A673 (cell line): ENCODE data around the gene NEAT1. TPM values are rescaled to one million over a fixed set of nuclear protein-coding genes. Genes with fewer than 3 reads are reported as not detected.
A peak's percentile ranks its signal among the peaks of the same experiment; 100 is the strongest.

Experiments
- BruUV-seq: library from RNA; stranded (reverse); fragments of 400-500 nt; replicated peaks from 2 replicates; lab custom pipeline; 2021; lab: Mats Ljungman, UMichigan
- CTCF ChIA-PET: fragments of 300-600 bp; sonication (Branson Sonifier 250); formaldehyde crosslinking; loops from one replicate; lab custom pipeline; 2022; ENCODE audit warnings: antibody characterized with exemption; lab: Charles Lee
- POLR2A ChIA-PET: fragments of 300-600 bp; sonication (Branson Sonifier 250); formaldehyde crosslinking; loops from one replicate; lab custom pipeline; 2022; ENCODE audit warnings: antibody characterized with exemption; ENCODE audit not compliant: low non-redundant PET; lab: Charles Lee
- DNase-seq: peaks from one replicate; pipeline ENCODE4 v3.0.0-alpha.2; 2015; ENCODE audit warnings: low spot score
- H3K27ac ChIP-seq: fragments of 200-600 bp; sonication (generic); 2 replicates; pipeline ENCODE4 v1.5.1; 2016; ENCODE audit warnings: mixed run types, low read depth, mild to moderate bottlenecking, mixed read lengths, antibody characterized with exemption, low read length; ENCODE audit not compliant: poor library complexity, severe bottlenecking
- H3K27me3 ChIP-seq: fragments of 200-600 bp; sonication (generic); replicated peaks from 2 replicates; pipeline ENCODE4 v1.6.1; 2017; ENCODE audit warnings: mixed run types, low read depth, mild to moderate bottlenecking, mixed read lengths, antibody characterized with exemption, low read length; ENCODE audit not compliant: insufficient read depth, poor library complexity
- H3K36me3 ChIP-seq: fragments of 200-600 bp; sonication (generic); 2 replicates; pipeline ENCODE4 v1.6.1; 2016; ENCODE audit warnings: mixed run types, mild to moderate bottlenecking, mixed read lengths, antibody characterized with exemption, low read length; ENCODE audit not compliant: insufficient read depth, poor library complexity, severe bottlenecking
- H3K4me1 ChIP-seq: fragments of 200-600 bp; sonication (generic); 2 replicates; pipeline ENCODE4 v1.6.1; 2017; ENCODE audit warnings: mixed run types, mild to moderate bottlenecking, mixed read lengths, antibody characterized with exemption, low read length; ENCODE audit not compliant: insufficient read depth, poor library complexity, severe bottlenecking
- H3K4me3 ChIP-seq: fragments of 200-600 bp; sonication (generic); 2 replicates; pipeline ENCODE4 v1.5.1; 2016; ENCODE audit warnings: low read depth, mixed run types, mild to moderate bottlenecking, mixed read lengths, low read length; ENCODE audit not compliant: poor library complexity, severe bottlenecking
- H3K9me3 ChIP-seq: fragments of 200-600 bp; sonication (generic); 2 replicates; pipeline ENCODE4 v1.6.1; 2016; ENCODE audit warnings: mixed run types, low read depth, mild to moderate bottlenecking, mixed read lengths, antibody characterized with exemption, low read length; ENCODE audit not compliant: poor library complexity, severe bottlenecking
- EZH2 ChIP-seq: fragments of 200-600 bp; sonication (generic); IDR thresholded peaks from 2 replicates; pipeline ENCODE4 v1.6.1; 2017; ENCODE audit warnings: borderline replicate concordance, low read depth, mild to moderate bottlenecking, mixed read lengths, antibody characterized with exemption, low read length; ENCODE audit not compliant: poor library complexity, severe bottlenecking
- intact Hi-C: fragments of 100-400 bp; cut with micrococcal nuclease; formaldehyde crosslinking; loops from one replicate; pipeline ENCODE4 v1.10.0; 2022; ENCODE audit not compliant: unreplicated experiment
- total RNA-seq: library from RNA; stranded (reverse); gene quantifications from 2 replicates; pipeline ENCODE4 v1.2.3, GENCODE V29; 2021
- TF ChIP-seq, protein P1 (sequence below): fragments of 300-800, 200-600 bp; sonication (generic); conservative IDR thresholded peaks from 2 replicates; pipeline ENCODE4 v1.5.1; 2017; ENCODE audit warnings: low read depth, mild to moderate bottlenecking, antibody characterized with exemption, low read length, moderate library complexity, mixed read lengths

NEAT1 gene
- total RNA-seq, 1 experiment from 2014 or later, result 196 TPM

DNA sequence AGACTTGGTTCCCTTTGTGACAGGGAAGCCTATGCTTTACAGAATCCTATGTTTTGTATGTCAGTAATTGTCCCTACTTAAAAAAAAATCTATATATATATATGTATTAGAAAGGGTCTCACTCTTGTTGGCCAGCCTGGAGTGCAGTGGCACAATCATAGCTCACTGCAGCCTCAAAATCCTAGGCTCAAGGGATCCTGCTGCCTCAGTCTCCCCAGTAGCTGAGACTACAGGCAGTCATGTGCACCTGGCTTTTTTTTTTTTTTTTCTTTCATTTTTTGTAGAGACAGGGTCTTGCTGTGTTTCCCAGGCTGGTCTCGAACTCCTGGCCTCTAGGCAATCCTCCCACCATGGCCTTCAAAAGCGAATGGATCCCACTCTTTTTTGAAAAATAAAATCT, 2.1 kb upstream of the NEAT1 start:
- H3K4me1 ChIP-seq, result peaks cover 77% of the 10 kb centered on the region
- DNase-seq, result no peak
- BruUV-seq, result no TSS peak

DNA sequence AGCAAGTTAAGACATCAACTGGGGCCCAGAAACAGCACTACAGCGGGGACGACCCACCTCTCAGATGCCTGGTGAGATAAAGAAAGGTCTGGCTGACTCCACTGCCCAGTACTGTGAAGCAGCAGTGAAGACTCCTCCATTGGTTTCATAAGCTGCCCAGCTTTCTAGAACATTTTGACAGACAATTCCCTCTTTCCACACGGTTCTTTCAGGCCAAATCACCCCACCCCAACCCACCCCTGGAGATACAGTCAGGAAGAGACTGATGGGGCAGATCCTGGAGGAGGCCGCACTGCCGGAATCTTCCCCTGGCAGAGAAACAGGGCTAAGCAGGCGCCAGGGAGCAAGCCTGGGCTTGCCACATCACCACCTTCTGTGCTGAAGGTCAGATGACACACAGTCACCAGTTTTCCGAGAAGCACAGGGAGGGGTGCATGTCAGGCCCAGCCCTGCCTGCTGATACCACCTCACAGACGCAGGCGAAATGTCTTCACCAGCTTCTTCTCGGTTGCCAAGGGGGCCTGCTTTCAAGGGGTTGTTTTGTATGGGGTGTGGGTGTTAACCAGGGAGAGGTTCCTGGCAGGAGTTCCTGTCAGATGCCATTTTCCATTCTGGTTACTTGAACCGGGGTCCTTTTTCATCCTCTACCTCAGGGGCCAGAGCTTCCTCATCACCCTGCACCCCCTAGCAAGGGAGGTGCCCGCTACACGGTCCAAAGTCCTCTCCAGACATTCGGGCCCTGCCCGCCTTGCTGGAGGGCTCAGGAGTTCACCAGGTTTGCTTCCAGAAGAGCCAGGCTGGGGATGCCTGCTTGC, 1.4 kb upstream of the NEAT1 start:
- peaks cover 79% of the 10 kb centered on the region for H3K4me1 ChIP-seq
- no peaks in the 10 kb centered on the region for H3K27me3 ChIP-seq
- H3K27ac ChIP-seq, result peak overlapping the region; percentile 100
- peak; percentile 86 for DNase-seq
- no TSS peak for BruUV-seq
- CTCF ChIA-PET, result interaction anchor here (0.6 to 1.0 kb wide), 2 partner anchors 76 to 96 kb away, joined by 4 to 7 read pairs; no protein-coding TSS in a partner anchor
- H3K9me3 ChIP-seq, result no peaks in the 10 kb centered on the region
- peaks cover 24% of the 10 kb centered on the region for H3K36me3 ChIP-seq
- H3K4me3 ChIP-seq, result peak overlapping the region; percentile 66
- POLR2A ChIA-PET, result interaction anchor here (1.1 to 1.9 kb wide), 4 partner anchors 71 to 86 kb away, joined by 3 to 21 read pairs (median 5); partner anchors contain the start of gene MALAT1
- TF ChIP-seq, protein P1, sequence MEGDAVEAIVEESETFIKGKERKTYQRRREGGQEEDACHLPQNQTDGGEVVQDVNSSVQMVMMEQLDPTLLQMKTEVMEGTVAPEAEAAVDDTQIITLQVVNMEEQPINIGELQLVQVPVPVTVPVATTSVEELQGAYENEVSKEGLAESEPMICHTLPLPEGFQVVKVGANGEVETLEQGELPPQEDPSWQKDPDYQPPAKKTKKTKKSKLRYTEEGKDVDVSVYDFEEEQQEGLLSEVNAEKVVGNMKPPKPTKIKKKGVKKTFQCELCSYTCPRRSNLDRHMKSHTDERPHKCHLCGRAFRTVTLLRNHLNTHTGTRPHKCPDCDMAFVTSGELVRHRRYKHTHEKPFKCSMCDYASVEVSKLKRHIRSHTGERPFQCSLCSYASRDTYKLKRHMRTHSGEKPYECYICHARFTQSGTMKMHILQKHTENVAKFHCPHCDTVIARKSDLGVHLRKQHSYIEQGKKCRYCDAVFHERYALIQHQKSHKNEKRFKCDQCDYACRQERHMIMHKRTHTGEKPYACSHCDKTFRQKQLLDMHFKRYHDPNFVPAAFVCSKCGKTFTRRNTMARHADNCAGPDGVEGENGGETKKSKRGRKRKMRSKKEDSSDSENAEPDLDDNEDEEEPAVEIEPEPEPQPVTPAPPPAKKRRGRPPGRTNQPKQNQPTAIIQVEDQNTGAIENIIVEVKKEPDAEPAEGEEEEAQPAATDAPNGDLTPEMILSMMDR, result no peak
- no peak for TF ChIP-seq EZH2
- intact Hi-C loops, result loop anchor here (2.0 kb wide), 1 partner anchor 76 kb away; no protein-coding TSS in a partner anchor

More for the DNA sequence above, 2.1 kb upstream of the NEAT1 start:
- no peaks in the 10 kb centered on the region for H3K27me3 ChIP-seq
- CTCF ChIA-PET, result interaction anchor here (1.0 kb wide), 1 partner anchor 77 kb away, joined by 4 read pairs; no protein-coding TSS in a partner anchor
- peaks cover 17% of the 10 kb centered on the region for H3K36me3 ChIP-seq
- H3K9me3 ChIP-seq, result no peaks in the 10 kb centered on the region
- H3K4me3 ChIP-seq, result peak overlapping the region; percentile 31
- TF ChIP-seq, protein P1, result no peak
- no peak for TF ChIP-seq EZH2
- peak overlapping the region; percentile 100 for H3K27ac ChIP-seq
- intact Hi-C loops, result loop anchor here (2.0 kb wide), 1 partner anchor 76 kb away; no protein-coding TSS in a partner anchor
- POLR2A ChIA-PET, result interaction anchor here (0.5 to 1.9 kb wide), 4 partner anchors 32 to 87 kb away, joined by 3 to 21 read pairs (median 4); partner anchors contain the start of gene MALAT1

DNA sequence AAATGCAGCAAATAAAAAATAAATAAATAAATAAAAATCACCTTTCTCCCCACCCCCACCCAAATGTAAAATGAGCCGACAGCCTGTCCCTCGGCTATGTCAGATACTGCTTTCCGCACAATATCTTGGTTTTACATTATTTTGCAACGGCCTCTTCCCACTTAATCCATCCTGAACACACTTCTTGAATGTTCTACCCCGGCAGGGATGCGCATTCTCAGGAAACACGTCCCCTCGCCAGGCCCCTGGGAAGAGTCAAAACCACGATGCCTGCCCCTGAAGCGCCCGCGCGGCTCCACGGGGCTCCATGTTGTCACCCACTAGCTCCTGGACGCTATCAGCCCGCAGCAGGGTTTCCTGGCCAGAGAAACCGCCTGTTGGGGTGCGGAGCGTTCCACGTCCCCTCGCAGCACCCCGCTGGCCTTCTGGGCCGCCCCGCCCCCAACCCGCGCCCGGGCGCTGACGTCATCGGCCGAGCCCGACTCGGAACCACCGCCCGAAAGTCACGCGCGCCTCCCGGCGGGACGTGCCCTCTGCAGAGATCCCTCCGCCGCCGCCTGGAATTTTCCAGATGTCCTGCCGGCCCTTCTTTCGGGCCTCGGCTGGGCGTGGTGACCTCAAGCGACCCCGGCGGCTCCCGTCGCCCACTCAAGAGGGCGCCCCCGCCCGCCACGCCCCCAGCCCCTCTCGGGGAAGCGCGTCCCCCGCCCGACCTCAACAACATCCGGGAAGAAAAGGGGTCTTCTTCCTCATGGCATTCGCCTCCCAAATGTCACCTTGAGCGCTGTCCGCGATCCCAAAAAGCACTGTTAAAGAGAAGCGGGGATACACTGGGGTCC, 585 bp upstream of the NEAT1 start:
- BruUV-seq, result no TSS peak
- ChIA-PET POLR2A (interaction anchor here (0.6 to 1.9 kb wide), 12 partner anchors 70 to 553 kb away, joined by 3 to 21 read pairs (median 6); partner anchors contain the start of gene MALAT1), CTCF (interaction anchor here (0.7 kb wide), 1 partner anchor 466 kb away, joined by 3 read pairs; the partner anchor contains the start of gene FIBP)
- intact Hi-C loops, result loop anchor here (2.0 kb wide), 2 partner anchors 55 to 75 kb away; no protein-coding TSS in a partner anchor
- peak overlapping the region; percentile 100 for H3K27ac ChIP-seq
- peaks cover 32% of the 10 kb centered on the region for H3K36me3 ChIP-seq
- peaks cover 78% of the 10 kb centered on the region for H3K4me1 ChIP-seq
- H3K9me3 ChIP-seq, result no peaks in the 10 kb centered on the region
- TF ChIP-seq, protein P1, result no peak
- no peak for TF ChIP-seq EZH2
- H3K4me3 ChIP-seq, result peak overlapping the region; percentile 66
- DNase-seq, result peak; percentile 98
- H3K27me3 ChIP-seq, result no peaks in the 10 kb centered on the region
